Keratinocyte (primary cell): ENCODE data around the gene FBXO3. TPM values are rescaled to one million over a fixed set of nuclear protein-coding genes. Genes with fewer than 3 reads are reported as not detected.

Experiments
- DNase-seq: peaks from one replicate; pipeline ENCODE4 v3.0.0-alpha.2; 2011; ENCODE audit warnings: low read depth, missing footprints, low spot score
- FAIRE-seq: peaks from 2 replicates; lab custom pipeline; 2011; peaks lifted over from hg19 to GRCh38; lab: Jason Lieb, UNC
- H2AFZ ChIP-seq: 2 replicates; pipeline ENCODE4 v1.6.0; 2012; ENCODE audit warnings: low read length, control low read depth, inconsistent platforms; ENCODE audit not compliant: control insufficient read depth
- H3K27ac ChIP-seq: 2 replicates; pipeline ENCODE4 v1.5.1; 2011; ENCODE audit warnings: low read length; ENCODE audit not compliant: control insufficient read depth, insufficient read depth
- H3K27me3 ChIP-seq: 3 replicates; pipeline ENCODE4 v1.6.0; 2011; ENCODE audit warnings: low read length; ENCODE audit not compliant: control insufficient read depth, insufficient read depth; ENCODE audit errors: extremely low read depth
- H3K36me3 ChIP-seq, 2 experiments: 2 replicates in 1 of 2; 3 replicates in 1 of 2; pipeline ENCODE4 v1.5.1; 2011; ENCODE audit warnings: low read length in 2 of 2, mild to moderate bottlenecking in 1 of 2; ENCODE audit not compliant: control insufficient read depth in 2 of 2, insufficient read depth in 2 of 2; ENCODE audit errors: extremely low read depth in 1 of 2
- H3K4me1 ChIP-seq: 3 replicates; pipeline ENCODE4 v1.5.1; 2011; ENCODE audit warnings: low read length; ENCODE audit not compliant: control insufficient read depth, insufficient read depth; ENCODE audit errors: extremely low read depth
- H3K4me2 ChIP-seq: 3 replicates; pipeline ENCODE4 v1.6.0; 2011; ENCODE audit warnings: low read depth, low read length; ENCODE audit not compliant: control insufficient read depth, insufficient read depth; ENCODE audit errors: extremely low read depth
- H3K4me3 ChIP-seq, 3 experiments: fragments of 200-600 bp in 1 of 3; sonication (generic) in 1 of 3; 2 replicates in 2 of 3; 3 replicates in 1 of 3; pipeline ENCODE4 v1.5.1; 2011 to 2016; ENCODE audit warnings: low read length in 3 of 3, mild to moderate bottlenecking in 3 of 3, control low read depth in 2 of 3, inconsistent platforms in 1 of 3, low read depth in 1 of 3, mixed read lengths in 1 of 3, mixed run types in 1 of 3, moderate library complexity in 1 of 3; ENCODE audit not compliant: control insufficient read depth in 2 of 3, insufficient read depth in 2 of 3; ENCODE audit errors: extremely low read depth in 1 of 3
- H3K79me2 ChIP-seq: 2 replicates; pipeline ENCODE4 v1.6.0; 2012; ENCODE audit warnings: low read length; ENCODE audit not compliant: control insufficient read depth, insufficient read depth
- H3K9ac ChIP-seq: 3 replicates; pipeline ENCODE4 v1.6.0; 2011; ENCODE audit warnings: low read length; ENCODE audit not compliant: control insufficient read depth, insufficient read depth; ENCODE audit errors: extremely low read depth
- H3K9me1 ChIP-seq: 3 replicates; pipeline ENCODE4 v1.6.0; 2011; ENCODE audit warnings: low read length; ENCODE audit not compliant: control insufficient read depth, insufficient read depth; ENCODE audit errors: extremely low read depth
- H3K9me3 ChIP-seq: 2 replicates; pipeline ENCODE4 v1.5.1; 2012; ENCODE audit warnings: low read depth, low read length; ENCODE audit not compliant: control insufficient read depth
- H4K20me1 ChIP-seq: 3 replicates; pipeline ENCODE4 v1.6.0; 2011; ENCODE audit warnings: low read length; ENCODE audit not compliant: control insufficient read depth, insufficient read depth; ENCODE audit errors: extremely low read depth
- CTCF ChIP-seq, 3 experiments: IDR thresholded peaks in 1 of 3; conservative IDR thresholded peaks in 1 of 3; optimal IDR thresholded peaks in 1 of 3; 2 replicates in 2 of 3; 3 replicates in 1 of 3; pipeline versions ENCODE3 to v1.5.1; 2011; ENCODE audit warnings: low read length in 3 of 3, mild to moderate bottlenecking in 3 of 3, moderate library complexity in 2 of 3, control low read depth in 1 of 3, inconsistent platforms in 1 of 3; ENCODE audit not compliant: insufficient read depth in 2 of 3; ENCODE audit errors: extremely low read depth in 1 of 3
- EZH2 ChIP-seq: IDR thresholded peaks from one replicate; pipeline ENCODE4 v1.6.1; 2012; ENCODE audit warnings: inconsistent platforms, mild to moderate bottlenecking, low read length, moderate library complexity
- dilution Hi-C: fragments of 300-500 bp; cut with MboI; formaldehyde crosslinking; loops from one replicate; pipeline ENCODE4 v1.7.0; 2020; ENCODE audit warnings: low sequenced_read_pairs; ENCODE audit not compliant: extremely low pct_ligation_motif_present
- polyA plus RNA-seq, 5 experiments: library from polyadenylated mRNA; depleted of rRNA in 3 of 5; stranded (reverse) in 3 of 5; stranded (forward) in 1 of 5; unstranded in 1 of 5; fragments of >200 nt; gene quantifications; 1 replicate in 1 of 5; 2 replicates in 3 of 5; 3 replicates in 1 of 5; pipeline versions ENCODE4 v1.2.1 to v1.2.3, GENCODE V29; 2011 to 2012; ENCODE audit warnings: missing spikeins in 2 of 5, low read depth in 1 of 5, low replicate concordance in 1 of 5

FBXO3 gene
- polyA plus RNA-seq, 1 donor (not counting 4 experiments of a cell fraction or from before 2014, with no cell fraction given): 68.6 TPM

- H3K79me2 ChIP-seq: no peaks in the 10 kb centered on the region
- no peak overlapping the region for H3K4me3 ChIP-seq
- FAIRE-seq (no peak), DNase-seq (no peak)
- peaks cover 0 to 3% of the 10 kb centered on the region in 2 experiments for H3K36me3 ChIP-seq
- H2AFZ ChIP-seq: no peak overlapping the region
- dilution Hi-C loops: no loop called here
- H4K20me1 ChIP-seq: no peaks in the 10 kb centered on the region
- H3K9me3 ChIP-seq: no peaks in the 10 kb centered on the region
- H3K9ac ChIP-seq: no peak overlapping the region
- H3K27ac ChIP-seq: peak overlapping the region; percentile 39
- H3K4me2 ChIP-seq: peak overlapping the region; percentile 13
- H3K4me1 ChIP-seq: peaks cover 73% of the 10 kb centered on the region
- TF ChIP-seq CTCF (optimal IDR thresholded peaks at IDR 0.05 in 1 of 3, IDR thresholded peaks at IDR 0.05 in 1 of 3, conservative IDR thresholded peaks at IDR 0.05 in 1 of 3; ENCODE audit: extremely low read depth in 1 of 3, insufficient read depth in 2 of 3, low read length in 3 of 3) (no peak), EZH2 (no peak)
- H3K9me1 ChIP-seq: no peaks in the 10 kb centered on the region
- H3K27me3 ChIP-seq: no peaks in the 10 kb centered on the region
These were observed 74.7 kb downstream of the FBXO3 start for GRCh38 chr11:33699515-33700062.

GRCh38 chr11:33698921-33699320, 75.4 kb downstream of the FBXO3 start:
- no peaks in the 10 kb centered on the region for H3K9me1 ChIP-seq
- FAIRE-seq: no peak
- peaks cover 69% of the 10 kb centered on the region for H3K4me1 ChIP-seq
- no peak overlapping the region for H2AFZ ChIP-seq
- no peak overlapping the region for H3K4me3 ChIP-seq
- H4K20me1 ChIP-seq: no peaks in the 10 kb centered on the region
- H3K27ac ChIP-seq: no peak overlapping the region
- no peaks in the 10 kb centered on the region for H3K79me2 ChIP-seq
- dilution Hi-C loops: no loop called here
- no peaks in the 10 kb centered on the region for H3K9me3 ChIP-seq
- TF ChIP-seq CTCF (optimal IDR thresholded peaks at IDR 0.05 in 1 of 3, IDR thresholded peaks at IDR 0.05 in 1 of 3, conservative IDR thresholded peaks at IDR 0.05 in 1 of 3; ENCODE audit: extremely low read depth in 1 of 3, insufficient read depth in 2 of 3, low read length in 3 of 3) (no peak), EZH2 (no peak)
- no peak overlapping the region for H3K9ac ChIP-seq
- peaks cover 0 to 2% of the 10 kb centered on the region in 2 experiments for H3K36me3 ChIP-seq
- no peak overlapping the region for H3K4me2 ChIP-seq
- no peak for DNase-seq
- H3K27me3 ChIP-seq: no peaks in the 10 kb centered on the region
